Neural cell (in vitro differentiated cells): ENCODE results near the gene ALDH1B1. TPM values are rescaled to one million over a fixed set of nuclear protein-coding genes. Genes with fewer than 3 reads are reported as not detected.
"Not testable (repeated sequence)": the region's sequence is repeated elsewhere in the genome, so short reads cannot be mapped to it uniquely, and the experiment has no call there.

Experiments
- H2AFZ ChIP-seq: fragments of 200-600, 300-800 bp; sonication (generic), shearing (Covaris generic); 2 replicates; pipeline ENCODE4 v1.6.0; 2014; ENCODE audit warnings: low read depth, mild to moderate bottlenecking, antibody characterized with exemption, low read length, moderate library complexity
- H3F3A ChIP-seq: fragments of 200-600 bp; shearing (Covaris generic); 2 replicates; pipeline ENCODE4 v1.6.1; 2016; ENCODE audit warnings: mild to moderate bottlenecking, moderate library complexity, mixed read lengths, antibody characterized with exemption, low read length; ENCODE audit not compliant: insufficient read depth, poor library complexity, severe bottlenecking
- H3K27ac ChIP-seq: fragments of 200-600, 300-800 bp; sonication (generic), shearing (Covaris generic); 2 replicates; pipeline ENCODE4 v1.5.1; 2014; ENCODE audit warnings: mild to moderate bottlenecking, low read length, moderate library complexity
- H3K27me3 ChIP-seq: fragments of 300-800, 200-600 bp; sonication (generic), shearing (Covaris generic); 2 replicates; pipeline ENCODE4 v1.6.0; 2014; ENCODE audit warnings: mild to moderate bottlenecking, low read depth, low read length, moderate library complexity; ENCODE audit not compliant: insufficient read depth
- H3K36me3 ChIP-seq: fragments of 300-800, 200-600 bp; sonication (generic), shearing (Covaris generic); 2 replicates; pipeline ENCODE4 v1.5.1; 2014; ENCODE audit warnings: mild to moderate bottlenecking, antibody characterized with exemption, low read length, moderate library complexity; ENCODE audit not compliant: insufficient read depth
- H3K4me2 ChIP-seq: fragments of 300-800, 200-600 bp; sonication (generic), shearing (Covaris generic); 2 replicates; pipeline ENCODE4 v1.6.0; 2014; ENCODE audit warnings: mild to moderate bottlenecking, low read length
- H3K4me3 ChIP-seq: fragments of 300-800, 200-600 bp; sonication (generic), shearing (Covaris generic); 2 replicates; pipeline ENCODE4 v1.5.1; 2014; ENCODE audit warnings: mild to moderate bottlenecking, low read length, moderate library complexity
- H3K79me2 ChIP-seq: fragments of 200-600 bp; shearing (Covaris generic); replicated peaks from 2 replicates; pipeline ENCODE4 v1.6.0; 2014; ENCODE audit warnings: mild to moderate bottlenecking, low read length, moderate library complexity; ENCODE audit not compliant: insufficient read depth
- H3K9ac ChIP-seq: fragments of 300-800, 200-600 bp; sonication (generic), shearing (Covaris generic); 2 replicates; pipeline ENCODE4 v1.6.1; 2016; ENCODE audit warnings: mild to moderate bottlenecking, low read length, mixed read lengths
- H3K9me2 ChIP-seq: fragments of 200-600 bp; shearing (Covaris generic); 2 replicates; pipeline ENCODE4 v1.6.1; 2016; ENCODE audit warnings: mild to moderate bottlenecking, low read length, mixed read lengths; ENCODE audit not compliant: insufficient read depth
- H3K9me3 ChIP-seq: fragments of 200-600, 300-800 bp; sonication (generic), shearing (Covaris generic); 2 replicates; pipeline ENCODE4 v1.6.1; 2016; ENCODE audit warnings: mild to moderate bottlenecking, mixed run types, low read length, moderate library complexity, mixed read lengths
- H4K20me1 ChIP-seq: fragments of 200-600 bp; shearing (Covaris generic); 2 replicates; pipeline ENCODE4 v1.6.1; 2016; ENCODE audit warnings: mild to moderate bottlenecking, mixed run types; ENCODE audit not compliant: insufficient read depth
- CTCF ChIP-seq: fragments of 450-650 bp; IDR thresholded peaks from 2 replicates; pipeline ENCODE4 v1.5.1; 2014; ENCODE audit warnings: antibody characterized with exemption, mild to moderate bottlenecking, moderate library complexity; ENCODE audit not compliant: poor library complexity, severe bottlenecking
- EZH2 ChIP-seq: fragments of 200-600, 300-800 bp; shearing (Covaris generic), sonication (generic); IDR thresholded peaks from 2 replicates; pipeline ENCODE4 v1.6.1; 2014; ENCODE audit warnings: antibody characterized with exemption, low read length, borderline replicate concordance, mild to moderate bottlenecking; ENCODE audit not compliant: insufficient read depth, poor library complexity, severe bottlenecking
- POLR2AphosphoS5 ChIP-seq: IDR thresholded peaks from 2 replicates; pipeline ENCODE4 v1.6.1; 2012
- RAD21 ChIP-seq: fragments of 450-650 bp; conservative IDR thresholded peaks from 2 replicates; pipeline ENCODE4 v1.6.1; 2014; ENCODE audit warnings: antibody characterized with exemption, mild to moderate bottlenecking, moderate library complexity
- SMC3 ChIP-seq: fragments of 450-650 bp; conservative IDR thresholded peaks from 2 replicates; pipeline ENCODE4 v1.6.1; 2014; ENCODE audit warnings: antibody characterized with exemption, mild to moderate bottlenecking, moderate library complexity; ENCODE audit not compliant: poor library complexity
- TAF1 ChIP-seq: IDR thresholded peaks from 2 replicates; pipeline ENCODE4 v1.6.1; 2012; ENCODE audit warnings: low read depth
- polyA plus RNA-seq: library from polyadenylated mRNA; depleted of rRNA; stranded (reverse); fragments of >200 nt; gene quantifications from 2 replicates; pipeline ENCODE4 v1.2.3, GENCODE V29; 2014
- TF ChIP-seq, protein P1 (sequence below): IDR thresholded peaks from 2 replicates; pipeline ENCODE4 v1.6.1; 2012; ENCODE audit warnings: borderline replicate concordance

Gene ALDH1B1
- polyA plus RNA-seq, 1 donor from 2014 or later, result 6.6 TPM

- Histone ChIP-seq H3K4me3 (no peak overlapping the region), H3K4me2 (no peak overlapping the region), H3K9me2 (no peaks in the 10 kb centered on the region), H2AFZ (no peak overlapping the region), H3K27ac (peak overlapping the region; percentile 25), H3K9me3 (no peaks in the 10 kb centered on the region), H3K36me3 (no peaks in the 10 kb centered on the region), H4K20me1 (no peaks in the 10 kb centered on the region), H3K9ac (peak overlapping the region; percentile 17), H3F3A (no peaks in the 10 kb centered on the region), H3K79me2 (no peaks in the 10 kb centered on the region), H3K27me3 (no peaks in the 10 kb centered on the region)
- TF ChIP-seq SMC3 (no peak), CTCF (no peak), RAD21 (no peak)
- TF ChIP-seq, protein P1, sequence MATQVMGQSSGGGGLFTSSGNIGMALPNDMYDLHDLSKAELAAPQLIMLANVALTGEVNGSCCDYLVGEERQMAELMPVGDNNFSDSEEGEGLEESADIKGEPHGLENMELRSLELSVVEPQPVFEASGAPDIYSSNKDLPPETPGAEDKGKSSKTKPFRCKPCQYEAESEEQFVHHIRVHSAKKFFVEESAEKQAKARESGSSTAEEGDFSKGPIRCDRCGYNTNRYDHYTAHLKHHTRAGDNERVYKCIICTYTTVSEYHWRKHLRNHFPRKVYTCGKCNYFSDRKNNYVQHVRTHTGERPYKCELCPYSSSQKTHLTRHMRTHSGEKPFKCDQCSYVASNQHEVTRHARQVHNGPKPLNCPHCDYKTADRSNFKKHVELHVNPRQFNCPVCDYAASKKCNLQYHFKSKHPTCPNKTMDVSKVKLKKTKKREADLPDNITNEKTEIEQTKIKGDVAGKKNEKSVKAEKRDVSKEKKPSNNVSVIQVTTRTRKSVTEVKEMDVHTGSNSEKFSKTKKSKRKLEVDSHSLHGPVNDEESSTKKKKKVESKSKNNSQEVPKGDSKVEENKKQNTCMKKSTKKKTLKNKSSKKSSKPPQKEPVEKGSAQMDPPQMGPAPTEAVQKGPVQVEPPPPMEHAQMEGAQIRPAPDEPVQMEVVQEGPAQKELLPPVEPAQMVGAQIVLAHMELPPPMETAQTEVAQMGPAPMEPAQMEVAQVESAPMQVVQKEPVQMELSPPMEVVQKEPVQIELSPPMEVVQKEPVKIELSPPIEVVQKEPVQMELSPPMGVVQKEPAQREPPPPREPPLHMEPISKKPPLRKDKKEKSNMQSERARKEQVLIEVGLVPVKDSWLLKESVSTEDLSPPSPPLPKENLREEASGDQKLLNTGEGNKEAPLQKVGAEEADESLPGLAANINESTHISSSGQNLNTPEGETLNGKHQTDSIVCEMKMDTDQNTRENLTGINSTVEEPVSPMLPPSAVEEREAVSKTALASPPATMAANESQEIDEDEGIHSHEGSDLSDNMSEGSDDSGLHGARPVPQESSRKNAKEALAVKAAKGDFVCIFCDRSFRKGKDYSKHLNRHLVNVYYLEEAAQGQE, result no peak
Measured at GRCh38 chr9:38376021-38376670, 16.4 kb upstream of the ALDH1B1 start.

DNA sequence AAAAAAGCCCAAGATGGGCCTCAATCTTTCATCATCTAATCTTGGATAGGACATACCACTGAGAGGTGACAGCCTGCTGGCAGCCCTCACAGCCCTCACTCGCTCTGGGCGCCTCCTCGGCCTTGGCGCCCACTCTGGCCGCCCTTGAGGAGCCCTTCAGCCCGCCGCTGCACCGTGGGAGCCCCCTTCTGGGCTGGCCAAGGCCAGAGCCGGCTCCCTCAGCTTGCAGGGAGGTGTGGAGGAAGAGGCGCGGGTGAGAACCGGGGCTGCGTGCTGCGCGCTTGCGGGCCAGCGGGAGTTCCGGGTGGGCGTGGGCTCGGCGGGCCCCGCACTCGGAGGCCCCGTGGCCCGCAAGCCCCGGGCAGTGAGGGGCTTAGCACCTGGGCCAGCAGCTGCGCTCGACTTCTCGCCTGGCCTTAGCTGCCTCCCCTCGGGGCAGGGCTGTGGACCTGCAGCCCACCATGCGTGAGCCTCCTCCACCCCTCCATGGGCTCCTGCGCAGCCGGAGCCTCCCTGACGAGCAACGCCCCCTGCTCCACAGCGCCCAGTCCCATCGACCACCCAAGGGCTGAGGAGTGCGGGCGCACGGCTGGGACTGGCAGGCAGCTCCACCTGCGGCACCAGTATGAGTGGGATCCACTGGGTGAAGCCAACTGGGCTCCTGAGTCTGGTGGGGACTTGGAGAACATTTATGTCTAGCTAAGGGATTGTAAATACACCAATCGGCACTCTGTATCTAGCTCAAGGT lies 15.0 kb upstream of the ALDH1B1 start:
- H3K79me2 ChIP-seq, H2AFZ ChIP-seq, H3K27ac ChIP-seq, H3K27me3 ChIP-seq, H3K4me2 ChIP-seq, H3K9me3 ChIP-seq, H3K9me2 ChIP-seq, H3K36me3 ChIP-seq, H4K20me1 ChIP-seq, H3K4me3 ChIP-seq, H3K9ac ChIP-seq, H3F3A ChIP-seq: not testable (repeated sequence)

GRCh38 chr9:38380230-38380871 lies 12.2 kb upstream of the ALDH1B1 start:
- no peaks in the 10 kb centered on the region for H4K20me1 ChIP-seq
- TF ChIP-seq CTCF (peak; percentile 13), TAF1 (no peak), EZH2 (no peak), POLR2AphosphoS5 (no peak)
- H3K9me2 ChIP-seq, result no peaks in the 10 kb centered on the region
- no peaks in the 10 kb centered on the region for H3K79me2 ChIP-seq
- H3K27ac ChIP-seq, result peak overlapping the region; percentile 43
- no peak overlapping the region for H3K4me2 ChIP-seq
- H3K4me3 ChIP-seq, result no peak overlapping the region
- no peaks in the 10 kb centered on the region for H3F3A ChIP-seq
- peak overlapping the region; percentile 25 for H2AFZ ChIP-seq
- no peaks in the 10 kb centered on the region for H3K27me3 ChIP-seq
- no peaks in the 10 kb centered on the region for H3K9me3 ChIP-seq
- H3K9ac ChIP-seq, result peak overlapping the region; percentile 32
- no peaks in the 10 kb centered on the region for H3K36me3 ChIP-seq
